Sigmoid colon (tissue), 4 donors: ENCODE data around the gene CCDC63.

Experiments
- CTCF ChIP-seq, 4 experiments: fragments of 450-650 bp in 3 of 4; fragments of 200-600 bp in 1 of 4; IDR thresholded peaks; one replicate each; pipeline ENCODE4 v1.5.1; 2016 to 2019; ENCODE audit warnings: antibody characterized with exemption in 4 of 4, mild to moderate bottlenecking in 3 of 4, moderate library complexity in 2 of 4
- EP300 ChIP-seq, 4 donors: sonication (generic); formaldehyde crosslinking; IDR thresholded peaks; one replicate each; pipeline ENCODE4 v1.6.1; 2017; ENCODE audit warnings: antibody characterized with exemption in 4 of 4
- POLR2A ChIP-seq, 2 donors: fragments of 450-650 bp; IDR thresholded peaks; one replicate each; pipeline ENCODE4 v1.6.1; 2016; ENCODE audit warnings: antibody characterized with exemption in 2 of 2, mild to moderate bottlenecking in 2 of 2, moderate library complexity in 2 of 2

GRCh38 chr12:110829308-110829707, 17.5 kb upstream of the CCDC63 start:
- TF ChIP-seq CTCF (IDR thresholded peaks at IDR 0.05) = no peak
- no peak for TF ChIP-seq EP300 (IDR thresholded peaks at IDR 0.05)
- TF ChIP-seq POLR2A (IDR thresholded peaks at IDR 0.05) = no peak
